HG03095 (cell line): ENCODE data around the gene HS1BP3.
A peak's percentile ranks its signal among the peaks of the same experiment; 100 is the strongest.

Experiments used
- ATAC-seq: cut with Tn5 transposase; IDR thresholded peaks from one replicate; pipeline ENCODE4 v1.9.1; 2021; ENCODE audit warnings: moderate library complexity; ENCODE audit not compliant: unreplicated experiment

Gene HS1BP3

GRCh38 chr2:20588918-20589871, 61.7 kb downstream of the HS1BP3 start:
- ATAC-seq, result no peak

GRCh38 chr2:20585710-20586594, 64.9 kb downstream of the HS1BP3 start:
- ATAC-seq, result no peak

GRCh38 chr2:20585359-20585709, 65.6 kb downstream of the HS1BP3 start:
- no peak for ATAC-seq

- ATAC-seq, result no peak
Observed at GRCh38 chr2:20584399-20585358, 66.2 kb downstream of the HS1BP3 start.

- ATAC-seq, result no peak
Observed at GRCh38 chr2:20584045-20584398, 66.9 kb downstream of the HS1BP3 start.

GRCh38 chr2:20583425-20583881, 67.4 kb downstream of the HS1BP3 start:
- no peak for ATAC-seq

- ATAC-seq, result no peak
Observed at GRCh38 chr2:20582600-20583221, 68.2 kb downstream of the HS1BP3 start.

- ATAC-seq, result no peak
Observed at GRCh38 chr2:20580690-20581437, 70.0 kb downstream of the HS1BP3 start.

GRCh38 chr2:20579866-20580265, 71.0 kb downstream of the HS1BP3 start:
- ATAC-seq, result no peak

- peak; percentile 72 for ATAC-seq
Observed at GRCh38 chr2:20578895-20579825, 71.7 kb downstream of the HS1BP3 start.

GRCh38 chr2:20578266-20578894, 72.5 kb downstream of the HS1BP3 start:
- no peak for ATAC-seq

GRCh38 chr2:20577495-20578235, 73.2 kb downstream of the HS1BP3 start:
- ATAC-seq, result no peak

GRCh38 chr2:20576598-20577115, 74.2 kb downstream of the HS1BP3 start:
- ATAC-seq, result peak; percentile 70

- no peak for ATAC-seq
Observed at GRCh38 chr2:20575935-20576597, 74.8 kb downstream of the HS1BP3 start.

- no peak for ATAC-seq
Observed at GRCh38 chr2:20575414-20575813, 75.5 kb downstream of the HS1BP3 start.

GRCh38 chr2:20574930-20575329, 76.0 kb downstream of the HS1BP3 start:
- no peak for ATAC-seq
